ENCODE data around the gene SLC13A2.

DNA sequence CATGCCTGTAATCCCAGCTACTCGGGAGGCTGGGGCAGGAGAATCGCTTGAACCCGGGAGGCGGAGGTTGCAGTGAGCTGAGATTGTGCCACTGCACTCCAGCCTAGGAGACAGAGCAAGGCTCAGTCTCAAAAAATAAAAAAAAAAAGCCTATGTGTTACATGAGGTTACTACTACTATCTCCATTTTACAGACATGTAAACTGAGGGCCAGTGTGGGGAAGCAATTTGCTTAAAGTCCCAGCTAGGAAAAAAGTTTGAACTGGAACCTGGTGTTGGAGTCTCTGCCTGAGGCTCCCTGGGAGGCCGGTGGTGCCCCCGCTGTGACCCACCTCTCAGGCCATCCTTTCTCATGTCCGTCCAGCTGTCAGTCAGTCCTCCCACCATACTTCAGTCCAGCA, 4.5 kb downstream of the SLC13A2 start:
- TF ChIP-seq, protein P1, sequence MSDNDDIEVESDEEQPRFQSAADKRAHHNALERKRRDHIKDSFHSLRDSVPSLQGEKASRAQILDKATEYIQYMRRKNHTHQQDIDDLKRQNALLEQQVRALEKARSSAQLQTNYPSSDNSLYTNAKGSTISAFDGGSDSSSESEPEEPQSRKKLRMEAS (CRISPR knock-in tag; IDR thresholded peaks at IDR 0.05), result no peak
- TF ChIP-seq JUNB (CRISPR knock-in tag; conservative IDR thresholded peaks at IDR 0.05) (no peak), EZH2 (IDR thresholded peaks at IDR 0.05; ENCODE audit: borderline replicate concordance, low read depth, low read length) (no peak), GATA2 (CRISPR knock-in tag; IDR thresholded peaks at IDR 0.05) (no peak), ZNF133 (CRISPR knock-in tag; IDR thresholded peaks at IDR 0.05) (no peak), FOXP1 (CRISPR knock-in tag; IDR thresholded peaks at IDR 0.05) (no peak), JUN (IDR thresholded peaks at IDR 0.05; ENCODE audit: borderline replicate concordance, low read depth, low read length) (no peak), JUN (CRISPR knock-in tag; IDR thresholded peaks at IDR 0.05; ENCODE audit: borderline replicate concordance) (no peak), ZNF263 (CRISPR knock-in tag; IDR thresholded peaks at IDR 0.05; ENCODE audit: borderline replicate concordance) (no peak), ZNF197 (CRISPR knock-in tag; IDR thresholded peaks at IDR 0.05; ENCODE audit: low read depth) (no peak)
- TF ChIP-seq, protein P2, sequence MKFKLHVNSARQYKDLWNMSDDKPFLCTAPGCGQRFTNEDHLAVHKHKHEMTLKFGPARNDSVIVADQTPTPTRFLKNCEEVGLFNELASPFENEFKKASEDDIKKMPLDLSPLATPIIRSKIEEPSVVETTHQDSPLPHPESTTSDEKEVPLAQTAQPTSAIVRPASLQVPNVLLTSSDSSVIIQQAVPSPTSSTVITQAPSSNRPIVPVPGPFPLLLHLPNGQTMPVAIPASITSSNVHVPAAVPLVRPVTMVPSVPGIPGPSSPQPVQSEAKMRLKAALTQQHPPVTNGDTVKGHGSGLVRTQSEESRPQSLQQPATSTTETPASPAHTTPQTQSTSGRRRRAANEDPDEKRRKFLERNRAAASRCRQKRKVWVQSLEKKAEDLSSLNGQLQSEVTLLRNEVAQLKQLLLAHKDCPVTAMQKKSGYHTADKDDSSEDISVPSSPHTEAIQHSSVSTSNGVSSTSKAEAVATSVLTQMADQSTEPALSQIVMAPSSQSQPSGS (CRISPR knock-in tag; IDR thresholded peaks at IDR 0.05), result no peak
- TF ChIP-seq, protein P3, sequence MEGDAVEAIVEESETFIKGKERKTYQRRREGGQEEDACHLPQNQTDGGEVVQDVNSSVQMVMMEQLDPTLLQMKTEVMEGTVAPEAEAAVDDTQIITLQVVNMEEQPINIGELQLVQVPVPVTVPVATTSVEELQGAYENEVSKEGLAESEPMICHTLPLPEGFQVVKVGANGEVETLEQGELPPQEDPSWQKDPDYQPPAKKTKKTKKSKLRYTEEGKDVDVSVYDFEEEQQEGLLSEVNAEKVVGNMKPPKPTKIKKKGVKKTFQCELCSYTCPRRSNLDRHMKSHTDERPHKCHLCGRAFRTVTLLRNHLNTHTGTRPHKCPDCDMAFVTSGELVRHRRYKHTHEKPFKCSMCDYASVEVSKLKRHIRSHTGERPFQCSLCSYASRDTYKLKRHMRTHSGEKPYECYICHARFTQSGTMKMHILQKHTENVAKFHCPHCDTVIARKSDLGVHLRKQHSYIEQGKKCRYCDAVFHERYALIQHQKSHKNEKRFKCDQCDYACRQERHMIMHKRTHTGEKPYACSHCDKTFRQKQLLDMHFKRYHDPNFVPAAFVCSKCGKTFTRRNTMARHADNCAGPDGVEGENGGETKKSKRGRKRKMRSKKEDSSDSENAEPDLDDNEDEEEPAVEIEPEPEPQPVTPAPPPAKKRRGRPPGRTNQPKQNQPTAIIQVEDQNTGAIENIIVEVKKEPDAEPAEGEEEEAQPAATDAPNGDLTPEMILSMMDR (IDR thresholded peaks at IDR 0.05 in 2 of 3, conservative IDR thresholded peaks at IDR 0.05 in 1 of 3; ENCODE audit: insufficient read depth in 2 of 3, low read depth in 1 of 3, low read length in 3 of 3), result no peak
- TF ChIP-seq, protein P4, sequence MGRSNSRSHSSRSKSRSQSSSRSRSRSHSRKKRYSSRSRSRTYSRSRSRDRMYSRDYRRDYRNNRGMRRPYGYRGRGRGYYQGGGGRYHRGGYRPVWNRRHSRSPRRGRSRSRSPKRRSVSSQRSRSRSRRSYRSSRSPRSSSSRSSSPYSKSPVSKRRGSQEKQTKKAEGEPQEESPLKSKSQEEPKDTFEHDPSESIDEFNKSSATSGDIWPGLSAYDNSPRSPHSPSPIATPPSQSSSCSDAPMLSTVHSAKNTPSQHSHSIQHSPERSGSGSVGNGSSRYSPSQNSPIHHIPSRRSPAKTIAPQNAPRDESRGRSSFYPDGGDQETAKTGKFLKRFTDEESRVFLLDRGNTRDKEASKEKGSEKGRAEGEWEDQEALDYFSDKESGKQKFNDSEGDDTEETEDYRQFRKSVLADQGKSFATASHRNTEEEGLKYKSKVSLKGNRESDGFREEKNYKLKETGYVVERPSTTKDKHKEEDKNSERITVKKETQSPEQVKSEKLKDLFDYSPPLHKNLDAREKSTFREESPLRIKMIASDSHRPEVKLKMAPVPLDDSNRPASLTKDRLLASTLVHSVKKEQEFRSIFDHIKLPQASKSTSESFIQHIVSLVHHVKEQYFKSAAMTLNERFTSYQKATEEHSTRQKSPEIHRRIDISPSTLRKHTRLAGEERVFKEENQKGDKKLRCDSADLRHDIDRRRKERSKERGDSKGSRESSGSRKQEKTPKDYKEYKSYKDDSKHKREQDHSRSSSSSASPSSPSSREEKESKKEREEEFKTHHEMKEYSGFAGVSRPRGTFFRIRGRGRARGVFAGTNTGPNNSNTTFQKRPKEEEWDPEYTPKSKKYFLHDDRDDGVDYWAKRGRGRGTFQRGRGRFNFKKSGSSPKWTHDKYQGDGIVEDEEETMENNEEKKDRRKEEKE (IDR thresholded peaks at IDR 0.05; ENCODE audit: borderline replicate concordance in 1 of 2, control insufficient read depth in 1 of 2, low read depth in 2 of 2, low read length in 1 of 2), result no peak
